NAMALWA (cell line): ENCODE measurements around the gene MMP24OS.

ENCODE experiments used
- DNase-seq: peaks from one replicate; pipeline ENCODE4 v3.0.0-alpha.2; 2015; ENCODE audit warnings: low spot score

MMP24OS gene

GRCh38 chr20:35291654-35292503 is 14.0 kb upstream of the MMP24OS start, which contains the start of gene FAM83C:
FAM83C (minus strand) TSS chr20:35292425; CDS start chr20:35292304, 121 bp downstream.
- no peak for DNase-seq

GRCh38 chr20:35290887-35291417 is 13.0 kb upstream of the MMP24OS start:
- DNase-seq: no peak

- DNase-seq: no peak
These were observed 12.4 kb upstream of the MMP24OS start for GRCh38 chr20:35290186-35290886.

- DNase-seq: no peak
These were observed 10.6 kb upstream of the MMP24OS start for GRCh38 chr20:35288325-35289060.

GRCh38 chr20:35287509-35288324 is 9.8 kb upstream of the MMP24OS start:
- DNase-seq: no peak

- no peak for DNase-seq
These were observed 9.1 kb upstream of the MMP24OS start for GRCh38 chr20:35286899-35287508.

GRCh38 chr20:35286077-35286898 is 8.4 kb upstream of the MMP24OS start:
- DNase-seq: no peak

GRCh38 chr20:35285806-35286076 is 7.8 kb upstream of the MMP24OS start:
- DNase-seq: no peak

GRCh38 chr20:35284992-35285805 is 7.3 kb upstream of the MMP24OS start:
- no peak for DNase-seq

GRCh38 chr20:35284267-35284991 is 6.5 kb upstream of the MMP24OS start, which contains the start of gene EIF6:
EIF6 (minus strand) TSS chr20:35284772; CDS start chr20:35284487, 285 bp downstream.
- DNase-seq: peak; percentile 83

- peak; percentile 40 for DNase-seq
These were observed 5.7 kb upstream of the MMP24OS start for GRCh38 chr20:35283441-35284266.

GRCh38 chr20:35281506-35282101 is 3.7 kb upstream of the MMP24OS start:
- DNase-seq: no peak

- no peak for DNase-seq
These were observed 2.6 kb upstream of the MMP24OS start for GRCh38 chr20:35280523-35280922.

- DNase-seq: no peak
These were observed 1.7 kb upstream of the MMP24OS start for GRCh38 chr20:35279533-35280174.

GRCh38 chr20:35279040-35279439 is 1.1 kb upstream of the MMP24OS start:
- DNase-seq: no peak

- no peak for DNase-seq
These were observed 795 bp downstream of the MMP24OS start for GRCh38 chr20:35277127-35277526.

- DNase-seq: no peak
These were observed 1.5 kb downstream of the MMP24OS start for GRCh38 chr20:35276408-35276807.
